HepG2 (cell line): ENCODE results near the gene KRTAP5-4. TPM values are rescaled to one million over a fixed set of nuclear protein-coding genes. Genes with fewer than 3 reads are reported as not detected.

Experiments
- CBX2 ChIP-seq, 2 experiments: fragments of 200-600 bp in 1 of 2; sonication (generic); formaldehyde crosslinking in 1 of 2; IDR thresholded peaks; 2 replicates each; pipeline versions ENCODE4 v1.7.0 to v1.8.1; 2018 to 2022; ENCODE audit warnings: low read depth in 2 of 2, low read length in 1 of 2, mild to moderate bottlenecking in 1 of 2, missing genetic modification reagents in 1 of 2
- CHCHD3 ChIP-seq: sonication (generic); formaldehyde crosslinking; IDR thresholded peaks from 2 replicates; pipeline ENCODE4 v1.8.0; 2022; ENCODE audit warnings: mild to moderate bottlenecking, missing genetic modification reagents, moderate library complexity
- E2F5 ChIP-seq: sonication (generic); formaldehyde crosslinking; conservative IDR thresholded peaks from 2 replicates; pipeline ENCODE4 v1.4.0; 2020; ENCODE audit warnings: missing genetic modification reagents
- FOXA3 ChIP-seq: IDR thresholded peaks from 2 replicates; pipeline ENCODE4 v1.6.1; 2016; ENCODE audit warnings: missing genetic modification reagents, missing compliant biosample characterization
- HDAC6 ChIP-seq: fragments of 200-600 bp; sonication (generic); IDR thresholded peaks from 2 replicates; pipeline ENCODE4 v1.7.0; 2017; ENCODE audit warnings: mild to moderate bottlenecking, antibody characterized with exemption, low read length, low read depth
- HNF4G ChIP-seq, 2 experiments: sonication (generic) in 1 of 2; formaldehyde crosslinking in 1 of 2; IDR thresholded peaks; 2 replicates each; pipeline versions ENCODE4 v1.4.0 to v1.6.1; 2011 to 2020; ENCODE audit warnings: borderline replicate concordance in 2 of 2, low read depth in 2 of 2, mild to moderate bottlenecking in 2 of 2, low read length in 1 of 2, missing genetic modification reagents in 1 of 2, moderate library complexity in 1 of 2
- HNRNPK ChIP-seq: fragments of 200-400 bp; formaldehyde crosslinking; IDR thresholded peaks from 2 replicates; pipeline ENCODE4 v1.6.1; 2018; ENCODE audit warnings: low read length, low read depth, moderate library complexity, mild to moderate bottlenecking; ENCODE audit not compliant: poor library complexity, severe bottlenecking
- KAT2B ChIP-seq: fragments of 150-350 bp; IDR thresholded peaks from 2 replicates; pipeline ENCODE4 v1.6.1; 2014; ENCODE audit warnings: low read depth, low read length, borderline replicate concordance
- MAFG ChIP-seq: sonication (generic); formaldehyde crosslinking; IDR thresholded peaks from 2 replicates; pipeline ENCODE4 v1.5.1; 2020; ENCODE audit warnings: mild to moderate bottlenecking, missing genetic modification reagents
- MBD4 ChIP-seq: IDR thresholded peaks from 2 replicates; pipeline ENCODE4 v1.6.1; 2012; ENCODE audit warnings: low read length, inconsistent platforms, borderline replicate concordance
- ONECUT2 ChIP-seq: sonication (generic); formaldehyde crosslinking; IDR thresholded peaks from 2 replicates; pipeline ENCODE4 v1.4.0; 2020; ENCODE audit warnings: missing genetic modification reagents
- PTBP1 ChIP-seq: fragments of 200-400 bp; formaldehyde crosslinking; IDR thresholded peaks from 2 replicates; pipeline ENCODE4 v1.6.1; 2018; ENCODE audit warnings: low read length, low read depth; ENCODE audit not compliant: poor library complexity, severe bottlenecking
- SMAD1 ChIP-seq: sonication (generic); formaldehyde crosslinking; IDR thresholded peaks from 2 replicates; pipeline ENCODE4 v1.4.0; 2020; ENCODE audit warnings: missing genetic modification reagents, low read depth, mild to moderate bottlenecking, borderline replicate concordance
- SP4 ChIP-seq: sonication (generic); formaldehyde crosslinking; IDR thresholded peaks from 2 replicates; pipeline ENCODE4 v1.8.1; 2023; ENCODE audit warnings: mild to moderate bottlenecking, missing genetic modification reagents
- XRCC5 ChIP-seq: fragments of 200-400 bp; formaldehyde crosslinking; optimal IDR thresholded peaks from 2 replicates; pipeline ENCODE3; 2017; ENCODE audit warnings: mild to moderate bottlenecking, low read length
- ZBTB38 ChIP-seq: sonication (generic); formaldehyde crosslinking; IDR thresholded peaks from 2 replicates; pipeline ENCODE4 v1.5.1; 2020; ENCODE audit warnings: mild to moderate bottlenecking, missing genetic modification reagents
- ZNF501 ChIP-seq: sonication (generic); formaldehyde crosslinking; IDR thresholded peaks from 2 replicates; pipeline ENCODE4 v1.5.1; 2020; ENCODE audit warnings: mild to moderate bottlenecking, moderate library complexity, missing genetic modification reagents
- ZNF557 ChIP-seq: sonication (generic); formaldehyde crosslinking; IDR thresholded peaks from 2 replicates; pipeline ENCODE4 v1.4.0; 2020; ENCODE audit warnings: missing genetic modification reagents
- polyA plus RNA-seq, 8 experiments: library from polyadenylated mRNA; depleted of rRNA in 3 of 8; stranded (reverse) in 7 of 8; unstranded in 1 of 8; fragments of >200 nt; fragmentation: Illumina TruSeq in 4 of 8; extraction: Trizol in 4 of 8; gene quantifications; 2 replicates each; pipeline versions ENCODE4 v1.2.1 to v1.2.3, GENCODE V29; 2011 to 2016; ENCODE audit warnings: low read depth in 4 of 8, missing spikeins in 1 of 8, mixed read lengths in 1 of 8; ENCODE audit not compliant: insufficient read depth in 1 of 8
- total RNA-seq, 5 experiments: library from RNA; depleted of rRNA; stranded (reverse); fragments of >200 nt; fragmentation: Illumina TruSeq; extraction: Trizol; gene quantifications; 2 replicates each; pipeline ENCODE4 v1.2.3, GENCODE V29; 2016; ENCODE audit warnings: low read depth in 1 of 5
- TF ChIP-seq, protein P1 (sequence below): sonication (generic); formaldehyde crosslinking; IDR thresholded peaks from 2 replicates; pipeline ENCODE4 v1.5.0; 2020; ENCODE audit warnings: mild to moderate bottlenecking, missing genetic modification reagents
- TF ChIP-seq, protein P2 (sequence below): sonication (generic); formaldehyde crosslinking; IDR thresholded peaks from 2 replicates; pipeline ENCODE4 v1.4.0; 2020; ENCODE audit warnings: mild to moderate bottlenecking, missing genetic modification reagents
- TF ChIP-seq, protein P3 (sequence below), 2 experiments: sonication (generic) in 1 of 2; formaldehyde crosslinking in 1 of 2; IDR thresholded peaks; 2 replicates each; pipeline versions ENCODE4 v1.5.1 to v1.6.1; 2011 to 2020; ENCODE audit warnings: borderline replicate concordance in 1 of 2, low read depth in 1 of 2, low read length in 1 of 2, mild to moderate bottlenecking in 1 of 2, missing genetic modification reagents in 1 of 2, moderate library complexity in 1 of 2

KRTAP5-4 gene
- total and polyA plus RNA-seq, 2 of the 13 experiments (the other 11 are each of a cell fraction or from before 2014, with no cell fraction given), result not detected

DNA sequence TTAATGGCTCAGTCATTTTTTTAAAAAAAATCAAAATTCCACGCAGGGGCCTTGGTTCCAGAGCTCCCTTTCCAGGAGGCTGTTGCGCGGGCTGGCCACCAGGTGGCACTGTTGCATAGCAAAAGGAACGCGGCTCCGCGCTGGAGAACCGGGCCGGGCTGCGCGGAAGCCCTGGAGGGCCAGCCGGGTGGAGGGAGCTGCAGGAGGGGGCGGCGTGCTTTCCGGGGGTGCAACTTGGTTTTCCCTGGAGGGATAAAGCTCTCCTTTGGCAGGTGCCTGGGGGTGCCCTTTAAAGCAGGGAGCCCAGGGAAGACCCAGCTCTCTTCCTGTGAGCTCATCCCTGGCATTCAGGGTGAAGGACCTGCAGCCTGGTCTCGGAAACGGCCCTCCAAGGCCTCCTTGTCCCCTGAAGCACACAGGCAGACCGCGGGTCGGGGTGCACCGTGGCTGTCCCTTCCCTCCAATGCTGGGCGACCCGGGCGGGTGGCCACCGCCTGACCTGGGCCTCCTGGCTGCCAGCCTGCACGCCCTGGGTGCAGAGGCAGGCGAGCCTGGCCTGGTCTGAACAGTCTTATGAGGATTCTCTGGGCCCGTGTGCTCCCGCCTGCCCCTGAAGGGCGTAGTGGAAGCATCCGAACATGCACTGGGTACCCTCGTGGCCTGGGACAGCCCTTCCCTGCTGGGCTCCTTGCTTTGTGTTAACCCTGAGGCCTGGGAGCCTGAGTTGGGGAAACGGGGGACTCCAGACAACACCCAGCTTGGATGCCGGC, 31.0 kb upstream of the KRTAP5-4 start (continued):
- TF ChIP-seq, protein P1, sequence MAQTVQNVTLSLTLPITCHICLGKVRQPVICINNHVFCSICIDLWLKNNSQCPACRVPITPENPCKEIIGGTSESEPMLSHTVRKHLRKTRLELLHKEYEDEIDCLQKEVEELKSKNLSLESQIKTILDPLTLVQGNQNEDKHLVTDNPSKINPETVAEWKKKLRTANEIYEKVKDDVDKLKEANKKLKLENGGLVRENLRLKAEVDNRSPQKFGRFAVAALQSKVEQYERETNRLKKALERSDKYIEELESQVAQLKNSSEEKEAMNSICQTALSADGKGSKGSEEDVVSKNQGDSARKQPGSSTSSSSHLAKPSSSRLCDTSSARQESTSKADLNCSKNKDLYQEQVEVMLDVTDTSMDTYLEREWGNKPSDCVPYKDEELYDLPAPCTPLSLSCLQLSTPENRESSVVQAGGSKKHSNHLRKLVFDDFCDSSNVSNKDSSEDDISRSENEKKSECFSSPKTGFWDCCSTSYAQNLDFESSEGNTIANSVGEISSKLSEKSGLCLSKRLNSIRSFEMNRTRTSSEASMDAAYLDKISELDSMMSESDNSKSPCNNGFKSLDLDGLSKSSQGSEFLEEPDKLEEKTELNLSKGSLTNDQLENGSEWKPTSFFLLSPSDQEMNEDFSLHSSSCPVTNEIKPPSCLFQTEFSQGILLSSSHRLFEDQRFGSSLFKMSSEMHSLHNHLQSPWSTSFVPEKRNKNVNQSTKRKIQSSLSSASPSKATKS, result no peak
- TF ChIP-seq HNRNPK (no peak), SP4 (0 out of 2 replicates have a peak, but pooled peaks have one; percentile 16), PTBP1 (no peak), SMAD1 (CRISPR knock-in tag) (no peak), HDAC6 (no peak), HNF4G (IDR thresholded peaks at IDR 0.05; ENCODE audit: borderline replicate concordance, low read depth, low read length) (no peak), HNF4G (CRISPR knock-in tag; IDR thresholded peaks at IDR 0.05; ENCODE audit: borderline replicate concordance, low read depth) (no peak), FOXA3 (CRISPR knock-in tag) (peak; percentile 17; the same call in 1 of the 2 replicates), MBD4 (no peak), ZNF557 (CRISPR knock-in tag) (no peak), ZNF501 (CRISPR knock-in tag) (peak; percentile 80), CBX2 (IDR thresholded peaks at IDR 0.05; ENCODE audit: low read depth, low read length) (no peak), CBX2 (CRISPR knock-in tag; IDR thresholded peaks at IDR 0.05; ENCODE audit: low read depth) (no peak), MAFG (CRISPR knock-in tag) (no peak), E2F5 (no peak), CHCHD3 (no peak), ONECUT2 (0 out of 2 replicates have a peak, but pooled peaks have one; percentile 14), KAT2B (no peak), XRCC5 (peak; percentile 67), ZBTB38 (peak; percentile 85)
- TF ChIP-seq, protein P2, sequence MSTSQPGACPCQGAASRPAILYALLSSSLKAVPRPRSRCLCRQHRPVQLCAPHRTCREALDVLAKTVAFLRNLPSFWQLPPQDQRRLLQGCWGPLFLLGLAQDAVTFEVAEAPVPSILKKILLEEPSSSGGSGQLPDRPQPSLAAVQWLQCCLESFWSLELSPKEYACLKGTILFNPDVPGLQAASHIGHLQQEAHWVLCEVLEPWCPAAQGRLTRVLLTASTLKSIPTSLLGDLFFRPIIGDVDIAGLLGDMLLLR (CRISPR knock-in tag), result no peak
- TF ChIP-seq, protein P3, sequence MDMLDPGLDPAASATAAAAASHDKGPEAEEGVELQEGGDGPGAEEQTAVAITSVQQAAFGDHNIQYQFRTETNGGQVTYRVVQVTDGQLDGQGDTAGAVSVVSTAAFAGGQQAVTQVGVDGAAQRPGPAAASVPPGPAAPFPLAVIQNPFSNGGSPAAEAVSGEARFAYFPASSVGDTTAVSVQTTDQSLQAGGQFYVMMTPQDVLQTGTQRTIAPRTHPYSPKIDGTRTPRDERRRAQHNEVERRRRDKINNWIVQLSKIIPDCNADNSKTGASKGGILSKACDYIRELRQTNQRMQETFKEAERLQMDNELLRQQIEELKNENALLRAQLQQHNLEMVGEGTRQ (IDR thresholded peaks at IDR 0.05; ENCODE audit: low read depth, low read length), result no peak
- TF ChIP-seq, protein P3 (CRISPR knock-in tag; IDR thresholded peaks at IDR 0.05; ENCODE audit: borderline replicate concordance), result no peak
